T-helper 2 cell treated with Interferon-gamma antibody and Interleukin-4, amounts not matched to agents 100 ng/mL and 5 ng/mL, for 36 hours (primary cell): ENCODE measurements around the gene TGFBR3. TPM values are rescaled to one million over a fixed set of nuclear protein-coding genes. Genes with fewer than 3 reads are reported as not detected.

ENCODE experiments used
- intact Hi-C: fragments of 100-400 bp; cut with micrococcal nuclease; formaldehyde crosslinking; loops from one replicate; pipeline ENCODE4 v1.15.1; 2023
- total RNA-seq: library from RNA; stranded (reverse); gene quantifications from 2 replicates; pipeline ENCODE4 v1.2.3, GENCODE V29; 2022

TGFBR3 gene
- total RNA-seq, 1 donor from 2014 or later, result 14.5 TPM

DNA sequence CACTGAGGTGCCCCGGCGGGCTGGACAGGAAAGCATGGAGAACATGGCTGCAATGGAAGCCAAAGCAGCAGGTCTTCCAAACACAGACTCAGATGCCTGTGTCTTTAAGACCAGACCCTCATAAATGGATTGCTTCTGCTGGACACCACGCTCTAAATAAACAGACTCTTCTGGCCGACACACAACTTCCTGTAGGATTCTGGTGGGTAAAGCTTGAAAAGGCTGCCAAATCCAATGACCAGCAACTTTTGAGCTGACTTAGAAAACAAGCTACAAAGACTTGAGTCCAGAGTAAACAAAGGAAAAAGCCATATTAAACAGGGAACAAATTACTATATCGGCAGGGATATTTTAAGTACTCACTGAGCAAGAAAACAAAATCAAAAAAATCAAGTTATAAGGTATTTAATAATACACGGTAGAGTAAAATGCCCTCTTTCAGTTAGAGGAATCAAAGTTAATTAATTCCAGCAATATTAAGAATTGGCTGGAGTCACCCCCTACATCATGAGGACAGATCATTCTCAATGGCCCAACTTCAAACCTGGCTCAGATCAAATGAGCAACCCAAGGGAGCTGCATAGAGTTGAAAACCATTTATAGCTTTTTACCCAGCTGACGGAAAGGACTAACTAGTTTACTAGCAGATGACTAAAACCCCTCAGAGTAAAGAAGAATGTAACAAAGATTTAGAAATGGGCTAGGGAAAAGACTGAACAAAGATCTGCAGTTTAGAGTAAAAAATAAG, 102.4 kb downstream of the TGFBR3 start:
- intact Hi-C loops, result no loop called here

DNA sequence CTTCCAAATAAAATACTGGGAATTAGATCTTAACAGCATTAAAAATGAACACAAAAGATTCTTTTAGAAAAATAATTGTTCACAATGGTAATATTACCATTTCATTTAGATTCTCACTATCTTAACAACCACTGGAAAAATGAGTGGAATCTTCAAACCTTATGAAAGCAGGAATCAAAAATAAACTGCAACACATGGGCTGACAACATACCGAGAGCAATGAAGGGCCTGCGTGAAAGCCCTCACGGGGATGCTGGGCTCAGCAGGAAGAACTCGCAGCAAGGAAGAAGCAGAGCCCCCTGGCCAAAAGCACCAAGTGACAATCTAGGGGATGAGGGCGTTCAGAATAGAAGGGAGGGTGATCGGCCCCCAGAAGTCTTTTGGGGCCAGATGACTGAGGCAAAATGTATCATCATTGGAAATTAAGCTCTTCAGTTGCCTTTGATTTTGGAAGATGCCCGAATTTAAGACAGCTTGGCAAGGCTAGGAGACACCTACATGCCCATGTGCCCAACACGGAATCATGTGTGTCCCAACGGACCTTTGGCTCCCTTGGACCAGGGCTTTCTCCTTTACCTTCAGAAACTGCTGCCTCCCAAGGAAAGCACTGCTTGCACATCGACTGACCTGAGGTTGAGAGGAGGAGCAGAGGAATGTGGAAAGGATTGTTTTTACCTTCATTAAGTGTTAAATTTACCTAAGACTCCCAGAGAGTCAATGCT, 103.9 kb downstream of the TGFBR3 start:
- intact Hi-C loops, result no loop called here

GRCh38 chr1:91781371-91781825, 104.6 kb downstream of the TGFBR3 start:
- intact Hi-C loops, result no loop called here

DNA sequence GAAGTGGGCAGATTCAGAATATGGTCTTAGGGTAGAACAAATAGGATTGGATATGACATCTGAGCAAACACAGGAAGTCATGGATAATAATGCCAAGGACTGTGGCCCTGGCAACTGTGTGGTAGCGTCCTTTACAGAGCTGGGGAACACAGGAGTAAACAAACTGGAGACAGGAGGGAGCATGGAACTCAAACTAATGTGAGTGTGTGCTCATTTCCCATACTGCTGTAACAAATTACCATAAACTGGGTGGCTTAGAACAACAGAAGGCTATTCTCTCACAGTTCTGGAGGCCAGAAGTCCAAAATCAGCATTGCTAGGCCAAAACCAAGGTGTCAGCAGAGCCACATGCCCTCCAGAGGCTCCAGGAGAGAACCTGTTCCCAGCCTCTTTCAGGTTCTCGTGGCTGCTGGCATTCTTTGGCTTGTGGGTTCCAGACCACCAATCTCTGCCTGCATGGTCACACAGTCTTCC, 106.4 kb downstream of the TGFBR3 start:
- intact Hi-C loops, result no loop called here

DNA sequence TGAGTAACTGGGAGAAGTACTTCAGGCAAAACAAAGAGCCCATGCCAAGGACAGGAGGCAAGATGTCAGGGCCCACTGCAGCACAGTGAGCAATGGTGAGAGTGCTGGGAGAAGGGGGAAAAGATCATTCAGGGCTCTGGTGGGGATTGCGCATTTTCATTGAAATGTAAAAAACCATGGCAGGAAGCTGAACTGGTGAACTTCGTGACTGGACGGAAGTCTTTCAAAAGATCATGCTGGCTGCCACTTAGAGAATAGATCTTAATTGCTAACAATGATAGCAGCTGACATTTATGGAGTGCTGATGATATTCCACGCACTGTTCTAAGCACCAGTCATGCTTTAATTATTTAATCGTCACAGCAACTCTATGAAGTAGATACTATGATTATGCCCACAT, 107.0 kb downstream of the TGFBR3 start:
- intact Hi-C loops, result no loop called here

GRCh38 chr1:91777630-91778300, 108.2 kb downstream of the TGFBR3 start:
- intact Hi-C loops, result no loop called here

DNA sequence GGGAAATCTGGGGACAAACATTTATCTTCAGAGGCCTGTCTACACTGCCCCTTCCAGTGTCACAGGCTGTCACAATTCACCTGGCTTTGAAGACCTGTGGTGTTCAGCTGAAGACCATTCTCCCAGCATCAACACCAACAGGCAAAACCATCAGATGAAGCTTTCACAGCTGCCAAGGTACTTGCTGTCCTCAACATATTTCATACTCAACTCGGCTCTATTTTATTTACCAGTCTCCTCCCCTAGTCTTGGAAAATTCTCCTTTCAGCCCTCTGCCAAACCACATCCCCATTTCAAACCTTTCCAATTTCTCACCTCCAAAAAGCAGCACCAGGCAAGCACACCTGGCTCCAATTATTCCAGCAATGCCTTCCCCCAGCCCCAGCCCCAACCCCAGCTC, 108.8 kb downstream of the TGFBR3 start:
- intact Hi-C loops, result no loop called here

- intact Hi-C loops, result no loop called here
Measured at GRCh38 chr1:91776068-91776794, 109.7 kb downstream of the TGFBR3 start.

- intact Hi-C loops, result no loop called here
Measured at GRCh38 chr1:91775227-91775626, 110.7 kb downstream of the TGFBR3 start.

DNA sequence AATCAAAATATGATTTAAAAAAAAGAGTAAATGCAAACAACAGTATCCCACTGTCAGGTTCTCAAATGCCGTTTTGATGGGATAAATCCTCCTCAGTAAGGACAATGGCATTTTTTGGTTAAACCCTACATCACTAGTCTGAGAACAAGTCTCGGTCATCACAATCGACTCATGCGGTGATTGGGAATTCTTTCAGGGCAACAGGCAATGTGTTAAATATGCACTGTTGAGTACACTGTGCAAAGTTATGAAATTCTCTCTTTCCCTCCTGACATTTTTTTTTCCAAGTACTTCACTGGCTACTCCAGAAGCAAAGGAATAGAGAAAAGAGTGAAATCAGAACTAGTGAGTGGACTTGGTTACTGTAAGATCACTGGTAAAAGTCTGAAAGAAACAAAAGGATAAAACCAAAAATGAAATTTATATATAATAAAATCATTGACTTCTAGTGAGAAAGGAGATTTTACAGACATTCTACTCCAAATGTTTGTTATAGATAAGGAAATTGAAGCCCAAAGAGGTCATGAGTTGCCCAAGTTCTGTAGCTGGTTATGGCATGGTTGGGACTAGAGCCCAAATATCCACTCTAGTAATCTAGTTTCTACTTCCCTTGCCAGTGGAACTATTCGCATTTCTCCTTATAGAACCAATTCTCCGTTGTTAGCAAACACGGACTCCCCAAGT, 111.3 kb downstream of the TGFBR3 start:
- intact Hi-C loops, result no loop called here

- intact Hi-C loops, result no loop called here
Measured at GRCh38 chr1:91771717-91772116, 114.2 kb downstream of the TGFBR3 start.

GRCh38 chr1:91770667-91771268, 115.2 kb downstream of the TGFBR3 start:
- intact Hi-C loops, result no loop called here

GRCh38 chr1:91769742-91770141, 116.2 kb downstream of the TGFBR3 start:
- intact Hi-C loops, result no loop called here

DNA sequence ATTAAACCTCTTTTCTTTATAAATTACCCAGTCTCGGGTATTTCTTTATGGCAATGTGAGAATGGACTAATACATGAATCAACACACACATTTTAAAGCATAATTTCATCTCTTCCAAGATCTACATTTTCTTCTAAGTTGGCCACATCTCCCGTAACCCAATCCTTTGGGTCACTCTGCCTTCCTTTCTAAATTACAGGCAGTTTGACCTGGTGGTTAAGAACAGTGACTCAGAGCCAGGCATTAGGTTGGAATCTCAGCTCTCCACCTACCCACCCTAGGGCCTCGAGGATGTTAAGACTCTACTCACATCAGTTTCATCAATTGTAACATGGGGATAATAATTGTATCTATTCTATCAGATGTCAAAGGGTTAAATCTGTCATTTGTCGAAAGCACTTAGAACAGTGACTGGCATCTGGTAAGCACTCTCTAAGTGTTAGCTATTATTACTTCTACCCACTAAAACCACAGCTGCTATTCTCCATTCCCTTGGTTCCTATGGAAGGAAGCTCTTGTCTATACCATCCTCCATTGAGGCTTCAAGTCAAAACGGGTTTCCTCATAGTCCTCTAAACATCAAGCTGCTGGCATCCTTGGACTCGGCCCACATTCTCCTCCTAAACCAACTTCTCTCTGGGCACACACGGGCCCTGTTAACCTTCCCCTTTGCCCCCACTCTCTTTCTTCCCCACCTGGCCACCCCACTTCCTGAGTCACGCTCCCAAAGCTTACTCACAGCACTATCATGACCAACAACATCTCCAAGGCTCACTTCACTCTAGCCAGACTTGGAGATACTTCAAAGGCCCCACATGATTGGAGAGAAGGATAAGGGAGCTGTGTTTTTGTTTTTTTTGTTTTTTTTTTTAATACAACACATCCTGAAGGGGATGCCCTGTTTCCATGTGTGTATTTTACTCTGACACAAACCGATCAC, 116.9 kb downstream of the TGFBR3 start:
- intact Hi-C loops, result no loop called here

GRCh38 chr1:91768120-91768519, 117.8 kb downstream of the TGFBR3 start:
- intact Hi-C loops, result no loop called here

DNA sequence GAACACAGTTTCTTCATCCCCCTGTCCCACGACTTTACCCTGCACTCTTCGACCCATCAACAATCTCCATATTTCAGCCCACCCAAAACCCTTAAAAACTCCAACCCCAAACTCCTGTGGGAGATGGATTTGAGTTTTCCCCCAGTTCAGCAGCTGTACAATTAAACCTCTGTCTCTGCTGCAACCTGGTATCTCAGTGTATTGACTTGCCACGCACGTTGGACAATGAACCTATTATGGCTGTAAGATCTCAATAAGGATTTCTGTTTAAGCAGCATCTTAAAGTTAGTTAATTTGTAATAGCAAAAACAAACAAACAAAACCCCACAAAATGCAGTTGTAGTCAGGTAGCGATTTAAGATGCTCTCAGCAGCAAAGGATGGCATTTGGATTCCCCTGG, 119.1 kb downstream of the TGFBR3 start:
- intact Hi-C loops, result no loop called here

DNA sequence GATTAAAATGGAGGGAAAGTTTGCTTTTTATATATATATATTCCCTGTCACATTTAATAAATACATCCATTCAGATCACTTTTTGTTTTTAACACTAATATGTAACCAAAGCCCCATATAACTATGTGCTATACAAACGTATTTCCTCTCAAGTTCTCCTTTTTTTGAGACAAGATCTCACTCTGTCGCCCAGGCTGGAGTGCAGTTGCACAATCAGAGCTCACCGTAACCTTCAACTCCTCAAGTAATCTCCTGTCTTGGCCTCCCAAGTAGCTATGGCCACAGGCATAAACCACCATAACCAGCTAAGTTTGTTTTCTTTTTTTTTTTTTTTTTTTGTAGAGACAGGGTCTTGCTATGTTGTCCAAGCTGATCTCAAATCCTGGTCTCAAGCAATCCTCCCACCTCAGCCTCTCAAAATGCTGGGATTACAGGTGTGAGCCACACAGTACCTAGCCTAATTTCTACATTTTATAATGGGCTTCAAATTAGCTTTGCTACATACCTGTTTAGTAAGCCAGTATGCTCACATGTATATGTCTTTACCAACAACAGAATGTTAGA, 120.0 kb downstream of the TGFBR3 start:
- intact Hi-C loops, result no loop called here

DNA sequence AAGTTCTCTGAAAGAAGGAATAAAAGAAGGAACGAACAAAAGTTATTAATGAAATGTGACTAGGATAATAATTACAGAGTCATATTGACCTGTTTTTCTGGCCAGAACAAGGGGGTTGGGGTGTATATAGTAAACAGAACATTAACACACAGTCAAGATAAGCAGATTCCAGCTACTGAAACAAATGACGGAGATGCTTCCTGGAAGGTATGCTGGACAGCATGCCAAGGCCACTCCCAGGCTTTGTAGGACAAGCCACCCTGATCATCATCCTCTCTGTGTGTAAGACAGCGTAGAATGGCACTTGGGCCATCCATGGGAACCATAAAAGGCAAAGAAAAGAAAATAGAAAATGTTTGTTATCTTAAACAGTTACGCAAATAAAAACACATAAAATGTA, 120.7 kb downstream of the TGFBR3 start:
- intact Hi-C loops, result no loop called here
